Measurements from ENCODE around the gene SHISA3.

SHISA3 gene

GRCh38 chr4:42392436-42392835 lies 4.9 kb upstream of the SHISA3 start:
- DNase-seq: no peak

GRCh38 chr4:42395595-42395994 lies 1.7 kb upstream of the SHISA3 start:
- no peak for DNase-seq

- no peak for DNase-seq
Measured at GRCh38 chr4:42396361-42396751, 932 bp upstream of the SHISA3 start.

- DNase-seq: no peak
Measured at GRCh38 chr4:42397635-42398170, 415 bp downstream of the SHISA3 start.

GRCh38 chr4:42398171-42398870 lies 1.0 kb downstream of the SHISA3 start:
- DNase-seq: peak; percentile 21

GRCh38 chr4:42398871-42399331 lies 1.6 kb downstream of the SHISA3 start:
- no peak for DNase-seq

GRCh38 chr4:42399393-42399792 lies 2.1 kb downstream of the SHISA3 start:
- DNase-seq: no peak

- no peak for DNase-seq
Measured at GRCh38 chr4:42401171-42401570, 3.9 kb downstream of the SHISA3 start.

- no peak for DNase-seq
Measured at GRCh38 chr4:42404001-42404400, 6.7 kb downstream of the SHISA3 start.

- DNase-seq: no peak
Measured at GRCh38 chr4:42410446-42410845, 13.2 kb downstream of the SHISA3 start.

GRCh38 chr4:42411803-42412202 lies 14.5 kb downstream of the SHISA3 start:
- no peak for DNase-seq

GRCh38 chr4:42412251-42412650 lies 15.0 kb downstream of the SHISA3 start:
- DNase-seq: no peak

- DNase-seq: no peak
Measured at GRCh38 chr4:42415281-42415680, 18.0 kb downstream of the SHISA3 start.

- DNase-seq: no peak
Measured at GRCh38 chr4:42416017-42416416, 18.7 kb downstream of the SHISA3 start.

GRCh38 chr4:42417550-42417949 lies 20.3 kb downstream of the SHISA3 start:
- no peak for DNase-seq

GRCh38 chr4:42420140-42420539 lies 22.9 kb downstream of the SHISA3 start:
- no peak for DNase-seq

GRCh38 chr4:42425146-42426065 lies 28.1 kb downstream of the SHISA3 start:
- no peak for DNase-seq

GRCh38 chr4:42428036-42428435 lies 30.7 kb downstream of the SHISA3 start:
- DNase-seq: no peak

- DNase-seq: no peak
Measured at GRCh38 chr4:42436928-42437565, 39.8 kb downstream of the SHISA3 start.

- DNase-seq: no peak
Measured at GRCh38 chr4:42440083-42440482, 42.8 kb downstream of the SHISA3 start.

GRCh38 chr4:42442601-42443000 lies 45.3 kb downstream of the SHISA3 start:
- no peak for DNase-seq

GRCh38 chr4:42445038-42445437 lies 47.8 kb downstream of the SHISA3 start:
- DNase-seq: peak; percentile 28

GRCh38 chr4:42446823-42447222 lies 49.5 kb downstream of the SHISA3 start:
- no peak for DNase-seq

Measured in activated CD4-positive, alpha-beta T cell treated with anti-CD3 and anti-CD28 coated beads, Interleukin-2, amount 50 U/mL, for 16 hours (primary cell).